ENCODE measurements around the gene PTPRK. TPM values are rescaled to one million over a fixed set of nuclear protein-coding genes. Genes with fewer than 3 reads are reported as not detected.

The PTPRK gene
- total RNA-seq, 4 donors from 2014 or later = 20.0 to 64.2 (median 36.6) TPM

DNA sequence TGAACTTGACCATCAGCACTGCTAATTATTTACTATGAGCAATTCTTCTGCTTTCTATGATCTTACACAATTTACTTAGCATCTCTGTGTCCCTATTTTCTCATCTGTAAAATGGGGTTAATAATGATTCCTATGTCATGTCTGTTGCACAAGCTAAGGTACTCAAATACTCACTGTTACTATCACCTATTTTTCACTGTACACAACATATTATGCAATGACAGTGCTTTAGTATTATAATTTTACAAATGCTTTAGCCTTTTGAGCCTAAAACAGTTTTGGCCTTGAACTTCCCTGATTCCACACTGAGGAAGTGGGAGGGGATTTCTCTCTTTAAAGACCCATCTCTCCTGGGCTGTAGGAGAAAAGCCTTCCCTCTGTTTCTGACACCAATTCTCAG is 582.7 kb downstream of the PTPRK start:
- H3K27me3 ChIP-seq = no peaks in the 10 kb centered on the region
- H3K36me3 ChIP-seq = no peaks in the 10 kb centered on the region
- intact Hi-C loops (cut with DNase I; ENCODE audit: low total_unique reads) = no loop called here
- no peaks in the 10 kb centered on the region for H3K4me1 ChIP-seq
- no peak for DNase-seq
- H3K9me3 ChIP-seq = no peaks in the 10 kb centered on the region
- no peak overlapping the region for H3K27ac ChIP-seq
- H3K4me3 ChIP-seq = no peak overlapping the region
- no peak for TF ChIP-seq POLR2A (IDR thresholded peaks at IDR 0.05)
- TF ChIP-seq, protein P1, sequence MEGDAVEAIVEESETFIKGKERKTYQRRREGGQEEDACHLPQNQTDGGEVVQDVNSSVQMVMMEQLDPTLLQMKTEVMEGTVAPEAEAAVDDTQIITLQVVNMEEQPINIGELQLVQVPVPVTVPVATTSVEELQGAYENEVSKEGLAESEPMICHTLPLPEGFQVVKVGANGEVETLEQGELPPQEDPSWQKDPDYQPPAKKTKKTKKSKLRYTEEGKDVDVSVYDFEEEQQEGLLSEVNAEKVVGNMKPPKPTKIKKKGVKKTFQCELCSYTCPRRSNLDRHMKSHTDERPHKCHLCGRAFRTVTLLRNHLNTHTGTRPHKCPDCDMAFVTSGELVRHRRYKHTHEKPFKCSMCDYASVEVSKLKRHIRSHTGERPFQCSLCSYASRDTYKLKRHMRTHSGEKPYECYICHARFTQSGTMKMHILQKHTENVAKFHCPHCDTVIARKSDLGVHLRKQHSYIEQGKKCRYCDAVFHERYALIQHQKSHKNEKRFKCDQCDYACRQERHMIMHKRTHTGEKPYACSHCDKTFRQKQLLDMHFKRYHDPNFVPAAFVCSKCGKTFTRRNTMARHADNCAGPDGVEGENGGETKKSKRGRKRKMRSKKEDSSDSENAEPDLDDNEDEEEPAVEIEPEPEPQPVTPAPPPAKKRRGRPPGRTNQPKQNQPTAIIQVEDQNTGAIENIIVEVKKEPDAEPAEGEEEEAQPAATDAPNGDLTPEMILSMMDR (IDR thresholded peaks at IDR 0.05) = no peak

DNA sequence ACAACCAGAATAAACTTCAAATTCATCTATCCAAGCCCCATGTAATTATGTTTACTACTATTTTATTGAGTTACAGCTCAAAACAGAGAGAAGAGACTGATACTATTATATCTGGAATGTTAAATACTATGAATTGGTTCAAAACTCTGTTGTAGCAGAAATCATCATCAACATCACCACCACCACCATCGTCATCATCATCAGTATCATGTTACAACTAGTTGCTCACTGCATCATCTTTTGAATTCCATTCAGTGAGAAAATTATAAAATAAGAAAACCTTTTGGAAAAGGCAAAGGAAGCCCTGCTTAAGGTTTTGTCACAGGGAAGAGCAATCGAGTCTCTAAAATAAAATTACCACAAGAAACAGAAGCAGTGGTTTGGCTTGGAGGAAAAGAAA is 583.3 kb downstream of the PTPRK start:
- Histone ChIP-seq H3K4me3 (no peak overlapping the region), H3K9me3 (no peaks in the 10 kb centered on the region), H3K36me3 (no peaks in the 10 kb centered on the region), H3K27me3 (no peaks in the 10 kb centered on the region), H3K4me1 (no peaks in the 10 kb centered on the region), H3K27ac (no peak overlapping the region)
- DNase-seq = no peak
- intact Hi-C loops (cut with DNase I; ENCODE audit: low total_unique reads) = no loop called here
- TF ChIP-seq POLR2A (IDR thresholded peaks at IDR 0.05) = no peak
- TF ChIP-seq, protein P1 (IDR thresholded peaks at IDR 0.05) = no peak

DNA sequence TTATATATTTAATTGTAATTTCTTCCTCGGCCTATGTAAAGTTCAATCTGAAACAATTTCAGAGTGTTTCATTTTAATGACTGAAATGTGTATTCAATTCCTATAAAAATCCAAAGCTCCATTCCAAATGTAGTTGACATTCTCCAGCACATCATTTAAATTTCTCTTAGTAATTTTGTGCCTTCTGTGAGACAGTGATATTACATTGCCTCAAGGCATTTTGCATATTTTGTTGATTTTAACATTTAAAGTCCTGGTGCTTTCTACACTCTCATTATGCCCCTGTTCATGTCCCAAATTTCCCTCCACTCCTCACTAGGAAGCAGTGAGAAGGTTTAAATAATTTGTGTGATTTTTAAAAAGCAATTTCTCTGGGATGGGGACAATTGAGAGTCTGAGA is 585.4 kb downstream of the PTPRK start:
- Histone ChIP-seq H3K4me3 (no peak overlapping the region), H3K9me3 (no peaks in the 10 kb centered on the region), H3K4me1 (no peaks in the 10 kb centered on the region), H3K27me3 (no peaks in the 10 kb centered on the region), H3K27ac (no peak overlapping the region), H3K36me3 (no peaks in the 10 kb centered on the region)
- no peak for TF ChIP-seq POLR2A (IDR thresholded peaks at IDR 0.05)
- TF ChIP-seq, protein P1 (IDR thresholded peaks at IDR 0.05) = no peak
- DNase-seq = no peak
- intact Hi-C loops (cut with DNase I; ENCODE audit: low total_unique reads) = no loop called here

DNA sequence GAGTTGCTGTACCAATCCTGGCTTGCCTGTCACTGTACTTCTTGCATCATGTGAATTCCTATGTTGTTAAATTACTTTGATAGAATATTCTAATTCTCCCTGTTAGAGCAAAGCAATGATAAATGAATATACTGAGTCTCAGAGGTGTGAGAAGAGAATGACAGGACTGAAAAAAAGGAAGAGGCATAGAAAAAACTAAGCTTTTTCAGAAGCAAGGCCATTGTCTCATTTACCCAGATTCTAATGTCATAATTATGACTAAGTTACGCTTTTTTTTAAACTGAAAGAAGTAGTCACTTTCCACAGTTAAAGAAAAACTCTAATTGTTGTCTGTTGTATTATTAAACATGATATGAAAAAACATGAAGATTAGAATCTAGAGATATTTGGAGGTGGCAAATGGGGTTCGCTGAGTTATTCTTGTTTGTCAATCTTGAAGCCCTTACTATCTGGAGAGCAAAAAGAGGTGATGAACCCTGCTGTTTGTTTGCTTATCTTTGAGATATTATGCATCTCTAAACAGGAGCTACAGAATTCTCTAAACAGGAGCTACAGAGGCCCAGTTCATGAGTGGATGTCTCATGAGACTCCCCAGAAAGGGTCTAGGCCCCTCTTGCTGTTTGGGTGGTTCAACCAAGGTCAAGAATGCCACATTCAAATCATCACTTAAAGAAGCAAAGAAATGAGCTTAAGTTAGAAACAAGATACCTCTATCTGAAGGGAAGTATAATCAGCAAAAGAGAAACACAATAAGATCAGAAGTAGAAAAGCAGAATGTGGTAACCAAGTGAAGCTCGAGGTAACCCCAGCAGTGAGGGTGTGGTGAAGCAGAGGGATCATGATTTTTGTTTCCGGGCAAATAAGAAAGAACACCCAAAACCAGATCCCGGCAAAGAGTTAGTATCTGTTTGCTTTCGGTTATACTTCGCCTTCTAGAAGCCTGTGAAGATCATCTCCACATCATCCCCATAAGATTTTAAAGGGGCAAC is 586.3 kb downstream of the PTPRK start:
- H3K4me3 ChIP-seq = no peak overlapping the region
- no peaks in the 10 kb centered on the region for H3K9me3 ChIP-seq
- no peak overlapping the region for H3K27ac ChIP-seq
- TF ChIP-seq, protein P1 (IDR thresholded peaks at IDR 0.05) = no peak
- no peak for TF ChIP-seq POLR2A (IDR thresholded peaks at IDR 0.05)
- intact Hi-C loops (cut with DNase I; ENCODE audit: low total_unique reads) = no loop called here
- no peaks in the 10 kb centered on the region for H3K4me1 ChIP-seq
- H3K36me3 ChIP-seq = no peaks in the 10 kb centered on the region
- no peaks in the 10 kb centered on the region for H3K27me3 ChIP-seq
- no peak for DNase-seq

DNA sequence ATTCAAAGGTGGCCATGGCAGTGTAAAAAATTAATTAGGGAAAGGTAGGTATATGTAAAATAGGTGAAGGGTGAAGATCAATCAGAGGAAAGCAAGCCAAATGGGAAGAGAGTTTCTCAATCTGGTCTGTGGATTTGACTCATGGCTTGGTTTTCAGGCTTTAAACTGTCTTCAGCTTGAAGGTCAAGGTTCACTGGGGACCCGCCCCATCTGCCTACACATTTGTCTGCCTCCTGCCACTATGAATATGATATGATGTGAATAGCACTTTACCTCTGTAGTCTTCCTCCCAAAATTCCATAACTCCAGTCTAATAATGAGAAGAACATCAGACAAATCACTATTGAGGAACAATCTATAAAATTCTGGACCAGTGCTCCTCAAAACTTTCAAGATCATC is 587.3 kb downstream of the PTPRK start:
- DNase-seq = no peak
- TF ChIP-seq, protein P1 (IDR thresholded peaks at IDR 0.05) = no peak
- no peak for TF ChIP-seq POLR2A (IDR thresholded peaks at IDR 0.05)
- intact Hi-C loops (cut with DNase I; ENCODE audit: low total_unique reads) = no loop called here
- Histone ChIP-seq H3K4me3 (no peak overlapping the region), H3K27ac (no peak overlapping the region), H3K27me3 (no peaks in the 10 kb centered on the region), H3K9me3 (no peaks in the 10 kb centered on the region), H3K36me3 (no peaks in the 10 kb centered on the region), H3K4me1 (no peaks in the 10 kb centered on the region)
